Lower leg skin (tissue), 4 donors: ENCODE measurements around the gene NR3C2. TPM values are rescaled to one million over a fixed set of nuclear protein-coding genes. Genes with fewer than 3 reads are reported as not detected.
A peak's percentile ranks its signal among the peaks of the same experiment; 100 is the strongest.

Experiments
- DNase-seq, 2 donors: peaks; one replicate each; pipeline ENCODE4 v3.0.0-alpha.2; 2019; ENCODE audit warnings: low spot score in 2 of 2
- H3K4me3 ChIP-seq: fragments of 200-600 bp; sonication (generic); 2 replicates; pipeline ENCODE4 v1.5.1; 2017; ENCODE audit warnings: mild to moderate bottlenecking, low read depth; ENCODE audit not compliant: poor library complexity, severe bottlenecking
- POLR2A ChIP-seq, 2 donors: fragments of 450-650 bp; IDR thresholded peaks; one replicate each; pipeline ENCODE4 v1.6.1; 2016 to 2017; ENCODE audit warnings: antibody characterized with exemption in 2 of 2, mild to moderate bottlenecking in 1 of 2, moderate library complexity in 1 of 2
- WGBS, 2 donors: methylation state at CpG; one replicate each; pipeline ENCODE4 v1.1.5; 2018; 5-methylcytosine and 5-hydroxymethylcytosine counted together
- intact Hi-C: fragments of 100-400 bp; cut with DNase I; formaldehyde crosslinking; loops from one replicate; pipeline ENCODE4 v1.15.0; 2023; ENCODE audit warnings: low total_unique reads
- total RNA-seq, 4 donors: library from RNA; depleted of rRNA; stranded (reverse); fragments of >200 nt; gene quantifications; one replicate each; pipeline ENCODE4 v1.1.0, GENCODE V29; 2016
- TF ChIP-seq, protein P1 (sequence below), 3 donors: fragments of 450-650 bp; IDR thresholded peaks; one replicate each; pipeline ENCODE4 v1.5.1; 2016; ENCODE audit warnings: antibody characterized with exemption in 3 of 3, mild to moderate bottlenecking in 3 of 3, moderate library complexity in 2 of 3

The NR3C2 gene
- total RNA-seq, 4 donors from 2014 or later: 9.7 to 21.3 (median 10.6) TPM

DNA sequence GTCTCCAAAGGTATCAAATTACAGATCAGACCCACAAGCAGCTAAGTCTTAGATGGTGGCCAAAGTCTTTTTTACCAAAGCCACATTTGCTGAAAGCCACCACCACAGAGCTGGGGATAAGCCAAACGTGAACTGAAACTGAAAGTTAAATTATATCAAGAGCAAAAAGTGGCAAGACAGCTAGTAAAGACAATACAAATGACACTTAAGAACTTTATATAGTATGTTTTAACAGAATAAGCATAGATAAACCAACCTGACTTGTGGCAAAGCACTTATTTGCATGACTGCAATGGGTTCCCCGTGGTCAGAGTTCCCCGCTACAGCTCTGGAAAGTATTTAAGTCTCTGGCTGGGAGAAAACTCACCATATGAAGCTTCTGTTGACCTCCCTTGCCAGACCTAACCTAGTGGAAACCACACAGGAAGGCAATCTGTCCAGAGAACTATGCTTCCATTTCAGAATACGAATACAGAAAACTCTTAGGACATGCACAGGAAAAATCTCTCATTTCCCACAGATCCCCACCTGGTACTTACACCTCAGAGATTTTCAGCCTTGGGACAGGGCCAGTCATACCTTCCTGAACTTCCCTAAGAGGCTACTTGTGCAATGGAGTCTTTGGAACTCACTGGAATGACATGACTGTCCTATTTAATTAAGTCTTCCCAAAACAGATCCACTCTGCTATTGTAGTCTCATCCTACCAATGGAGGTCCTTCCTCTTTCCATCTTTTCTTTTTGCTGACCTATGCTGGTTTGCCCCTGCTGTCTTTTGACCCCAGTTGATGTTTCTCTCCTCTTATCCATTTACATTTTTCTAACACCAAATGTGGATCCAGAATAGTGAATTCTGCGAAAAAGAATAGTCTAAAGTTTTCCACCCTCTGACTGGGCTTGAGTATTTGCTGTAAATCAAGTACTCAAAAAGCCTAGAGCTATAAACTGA is 225.1 kb downstream of the NR3C2 start:
- H3K4me3 ChIP-seq: no peak overlapping the region

DNA sequence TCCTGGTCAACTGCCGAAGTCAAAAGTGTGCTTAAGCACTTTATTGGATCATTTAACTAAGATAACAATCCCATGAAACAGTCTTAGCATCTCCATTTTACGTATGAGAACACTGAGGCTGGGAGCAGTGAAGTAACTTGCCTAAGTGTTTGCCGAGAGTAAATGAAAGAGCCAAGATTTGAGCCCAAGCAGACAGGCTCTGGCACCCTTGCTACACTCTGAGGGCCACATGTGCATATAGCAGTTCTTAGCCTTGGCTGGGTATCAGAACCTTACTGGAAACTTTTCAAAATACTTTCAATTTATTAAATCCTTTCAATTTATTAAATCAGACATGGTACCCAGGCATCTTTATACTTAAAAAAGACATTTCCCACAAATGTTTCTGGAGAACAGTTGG is 225.9 kb downstream of the NR3C2 start:
- intact Hi-C loops: no loop called here
- no peak for TF ChIP-seq POLR2A (IDR thresholded peaks at IDR 0.05)
- TF ChIP-seq, protein P1, sequence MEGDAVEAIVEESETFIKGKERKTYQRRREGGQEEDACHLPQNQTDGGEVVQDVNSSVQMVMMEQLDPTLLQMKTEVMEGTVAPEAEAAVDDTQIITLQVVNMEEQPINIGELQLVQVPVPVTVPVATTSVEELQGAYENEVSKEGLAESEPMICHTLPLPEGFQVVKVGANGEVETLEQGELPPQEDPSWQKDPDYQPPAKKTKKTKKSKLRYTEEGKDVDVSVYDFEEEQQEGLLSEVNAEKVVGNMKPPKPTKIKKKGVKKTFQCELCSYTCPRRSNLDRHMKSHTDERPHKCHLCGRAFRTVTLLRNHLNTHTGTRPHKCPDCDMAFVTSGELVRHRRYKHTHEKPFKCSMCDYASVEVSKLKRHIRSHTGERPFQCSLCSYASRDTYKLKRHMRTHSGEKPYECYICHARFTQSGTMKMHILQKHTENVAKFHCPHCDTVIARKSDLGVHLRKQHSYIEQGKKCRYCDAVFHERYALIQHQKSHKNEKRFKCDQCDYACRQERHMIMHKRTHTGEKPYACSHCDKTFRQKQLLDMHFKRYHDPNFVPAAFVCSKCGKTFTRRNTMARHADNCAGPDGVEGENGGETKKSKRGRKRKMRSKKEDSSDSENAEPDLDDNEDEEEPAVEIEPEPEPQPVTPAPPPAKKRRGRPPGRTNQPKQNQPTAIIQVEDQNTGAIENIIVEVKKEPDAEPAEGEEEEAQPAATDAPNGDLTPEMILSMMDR (IDR thresholded peaks at IDR 0.05): no peak
- DNase-seq: no peak
- H3K4me3 ChIP-seq: no peak overlapping the region
- WGBS, 2 donors: 65 to 69% methylated on average over 3 of the region's 3 CpGs

More for the DNA sequence above, 225.1 kb downstream of the NR3C2 start:
- 53 to 56% methylated on average over 5 of the region's 5 CpGs for WGBS, 2 donors
- TF ChIP-seq, protein P1 (IDR thresholded peaks at IDR 0.05): no peak
- TF ChIP-seq POLR2A (IDR thresholded peaks at IDR 0.05): no peak
- DNase-seq: no peak
- intact Hi-C loops: no loop called here

DNA sequence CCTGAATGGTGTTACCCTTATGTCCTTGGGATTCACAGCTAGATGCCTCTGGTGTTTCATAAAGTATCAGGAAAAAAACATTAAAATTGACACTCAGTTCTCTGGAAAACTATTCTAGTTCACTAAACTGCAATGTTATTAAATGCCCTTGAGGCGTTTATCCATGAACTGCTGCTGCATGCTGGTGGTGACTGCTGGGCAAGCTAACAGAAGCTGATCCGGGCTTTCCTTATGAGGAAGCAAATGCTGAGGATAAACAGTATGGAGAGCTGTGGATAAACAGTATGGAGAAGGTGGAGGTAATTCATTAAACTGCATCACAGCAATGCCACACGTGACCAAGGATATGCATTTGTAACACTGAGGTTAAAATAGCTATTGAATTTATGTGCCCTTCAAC is 227.0 kb downstream of the NR3C2 start:
- H3K4me3 ChIP-seq: no peak overlapping the region
- WGBS, 2 donors: 29 to 34% methylated on average over 3 of the region's 3 CpGs
- DNase-seq: no peak
- intact Hi-C loops: no loop called here
- no peak for TF ChIP-seq POLR2A (IDR thresholded peaks at IDR 0.05)
- TF ChIP-seq, protein P1 (IDR thresholded peaks at IDR 0.05): no peak

DNA sequence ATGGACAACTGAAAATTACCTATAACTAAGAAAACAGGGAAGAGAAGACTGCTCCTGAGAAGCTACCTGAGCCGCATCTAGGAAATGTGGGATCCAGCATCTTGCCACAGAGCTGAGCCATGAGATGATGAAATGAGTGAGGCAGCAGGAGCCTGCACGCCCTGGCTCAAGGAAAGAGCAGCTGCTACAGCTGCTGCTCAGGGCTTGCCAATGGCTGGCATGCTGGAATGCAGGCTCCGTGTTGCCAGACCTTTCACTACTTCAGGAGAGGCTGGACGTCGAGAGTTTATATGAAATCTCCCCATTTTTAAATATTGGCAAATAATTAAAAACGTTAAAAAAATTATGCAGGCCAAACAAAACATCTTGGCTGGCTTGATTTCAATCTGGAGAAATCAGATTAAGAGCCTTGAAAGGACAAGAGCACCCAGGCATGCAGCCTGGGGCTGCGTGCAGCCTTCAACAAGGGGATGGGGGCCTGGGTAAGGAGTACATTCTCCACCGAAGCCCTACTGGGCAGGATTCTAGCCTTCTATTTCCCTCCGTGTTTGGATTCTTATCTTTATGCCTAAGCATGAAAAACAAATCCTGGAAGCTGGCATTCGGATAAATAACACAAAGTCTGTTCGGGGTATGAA is 227.6 kb downstream of the NR3C2 start:
- peak in 1 of 2 donors; percentile 34 for DNase-seq
- 31 to 43% methylated on average over 11 of the region's 11 CpGs for WGBS, 2 donors
- intact Hi-C loops: no loop called here
- no peak for TF ChIP-seq POLR2A (IDR thresholded peaks at IDR 0.05)
- TF ChIP-seq, protein P1 (IDR thresholded peaks at IDR 0.05): no peak
- no peak overlapping the region for H3K4me3 ChIP-seq

DNA sequence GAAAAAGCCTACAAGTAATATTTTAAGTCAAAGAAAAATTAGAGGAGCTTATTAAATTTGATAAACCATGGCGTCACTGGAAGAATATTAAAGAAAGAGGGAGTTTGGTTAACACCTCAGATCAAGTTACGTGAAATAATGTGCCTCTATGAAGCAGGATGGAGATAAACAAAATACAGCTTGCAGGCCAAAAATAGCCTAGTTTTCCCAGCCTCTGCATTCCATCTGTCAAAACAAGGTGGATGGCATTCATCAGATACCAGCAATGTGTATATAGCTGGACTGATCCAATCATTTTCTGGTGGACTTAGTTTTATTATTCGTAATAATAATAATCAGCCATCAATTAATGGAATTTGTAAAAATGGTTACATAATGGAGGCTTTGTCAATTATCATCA is 230.7 kb downstream of the NR3C2 start:
- 72 to 77% methylated on average over 3 of the region's 3 CpGs for WGBS, 2 donors
- intact Hi-C loops: no loop called here
- no peak for DNase-seq

DNA sequence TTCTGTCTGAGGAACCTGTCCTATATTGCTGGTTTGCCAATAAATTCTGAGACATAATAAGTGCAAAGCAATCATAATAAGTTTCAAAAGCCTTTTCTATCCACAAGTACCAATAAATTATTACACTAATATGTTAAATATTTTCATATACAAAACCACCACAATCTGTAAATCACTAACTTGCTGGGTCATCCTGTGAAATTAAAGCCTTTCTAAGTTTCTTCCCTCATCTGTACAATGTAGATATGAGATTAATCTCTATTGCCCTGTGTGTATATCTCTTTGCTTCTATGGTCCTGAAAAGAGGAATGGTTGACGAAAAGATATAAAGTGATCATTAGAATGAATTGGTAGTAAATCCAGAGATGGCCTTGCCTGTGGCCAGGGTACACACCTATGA is 231.6 kb downstream of the NR3C2 start:
- intact Hi-C loops: no loop called here
- 94 to 100% methylated on average over 1 of the region's 1 CpG for WGBS, 2 donors

More for the DNA sequence above, 230.7 kb downstream of the NR3C2 start:
- no peak overlapping the region for H3K4me3 ChIP-seq
- no peak for TF ChIP-seq POLR2A (IDR thresholded peaks at IDR 0.05)

More for the DNA sequence above, 231.6 kb downstream of the NR3C2 start:
- no peak for TF ChIP-seq POLR2A (IDR thresholded peaks at IDR 0.05)
- TF ChIP-seq, protein P1 (IDR thresholded peaks at IDR 0.05): no peak
- no peak for DNase-seq
- no peak overlapping the region for H3K4me3 ChIP-seq
